Measurements from ENCODE around the gene HOMEZ. TPM values are rescaled to one million over a fixed set of nuclear protein-coding genes. Genes with fewer than 3 reads are reported as not detected.
"Not testable (repeated sequence)": the region's sequence is repeated elsewhere in the genome, so short reads cannot be mapped to it uniquely, and the experiment has no call there.

The HOMEZ gene
- total and polyA plus RNA-seq, 2 donors, result 7.9 to 12.4 TPM

DNA sequence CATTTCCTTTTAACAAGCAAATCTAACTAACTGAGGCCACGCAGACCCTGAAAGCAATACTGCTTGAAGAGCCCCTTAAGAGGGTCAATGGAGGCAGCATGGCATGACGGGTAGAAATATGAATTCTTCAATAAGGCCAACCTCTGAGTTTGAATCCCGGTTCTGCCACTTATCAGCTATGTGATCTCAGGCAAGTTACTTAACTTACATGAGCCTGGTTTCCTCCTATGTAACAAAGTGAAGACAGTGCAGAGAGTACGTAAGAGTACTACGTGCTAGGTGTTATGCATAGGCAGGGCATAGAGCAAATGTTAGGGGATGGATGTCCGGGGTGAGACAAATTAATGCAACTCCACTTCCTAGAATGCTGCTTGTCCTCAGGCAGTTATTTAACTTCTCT is 4.7 kb downstream of the HOMEZ start:
- H3K36me3 ChIP-seq (ENCODE audit: insufficient read depth), result peaks cover 2% of the 10 kb centered on the region
- 89% methylated on average over 6 of the region's 6 CpGs for WGBS
- H3K27ac ChIP-seq (ENCODE audit: low read depth), result no peak overlapping the region
- H3K4me3 ChIP-seq (ENCODE audit: low read depth, low read length), result no peak overlapping the region
- DNase-seq (ENCODE audit: extremely low spot score), result no peak
- no peaks in the 10 kb centered on the region for H3K4me1 ChIP-seq (ENCODE audit: insufficient read depth)

DNA sequence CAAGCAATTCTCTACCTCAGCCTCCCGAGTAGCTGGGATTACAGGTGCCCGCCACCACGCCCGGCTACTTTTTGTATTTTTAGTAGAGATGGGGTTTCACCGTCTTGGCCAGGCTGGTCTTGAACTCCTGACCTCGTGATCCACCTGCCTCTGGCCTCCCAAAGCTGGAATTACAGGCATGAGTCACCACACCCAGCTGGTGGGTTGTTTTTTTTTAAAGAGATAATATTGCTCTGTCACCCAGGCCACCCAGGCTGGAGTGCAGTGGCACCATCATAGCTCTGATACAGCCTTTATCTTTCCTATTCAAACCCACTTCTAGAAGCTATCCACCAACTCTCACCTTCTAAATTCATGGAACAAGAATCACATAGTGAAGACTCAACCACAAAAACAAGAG is 8.0 kb downstream of the HOMEZ start:
- not testable (repeated sequence) for H3K27ac ChIP-seq (ENCODE audit: low read depth); H3K4me1 ChIP-seq (ENCODE audit: insufficient read depth); H3K36me3 ChIP-seq (ENCODE audit: insufficient read depth); H3K4me3 ChIP-seq (ENCODE audit: low read depth, low read length); DNase-seq (ENCODE audit: extremely low spot score)
- WGBS, result 93% methylated on average over 6 of the region's 6 CpGs

DNA sequence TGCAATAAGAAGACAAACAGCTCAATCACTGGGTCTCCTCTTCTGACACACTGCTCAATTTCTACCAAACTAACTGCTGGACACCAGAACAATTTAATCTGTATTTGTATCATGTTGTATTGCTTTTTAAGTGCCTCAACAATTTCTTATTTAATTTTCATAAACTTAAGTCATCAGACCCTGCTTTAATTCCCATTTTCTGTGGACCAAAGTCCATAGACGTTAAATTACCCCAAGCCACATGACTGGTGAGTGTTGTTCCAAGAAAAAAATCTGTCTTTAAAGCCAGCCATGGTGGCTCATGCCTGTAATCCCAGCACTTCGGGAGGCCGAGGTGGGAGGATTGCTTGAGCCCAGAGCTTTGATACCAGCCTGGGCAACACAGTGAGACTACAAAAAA is 8.7 kb downstream of the HOMEZ start:
- no peaks in the 10 kb centered on the region for H3K36me3 ChIP-seq (ENCODE audit: insufficient read depth)
- no peak overlapping the region for H3K4me3 ChIP-seq (ENCODE audit: low read depth, low read length)
- no peak overlapping the region for H3K27ac ChIP-seq (ENCODE audit: low read depth)
- 81% methylated on average over 3 of the region's 3 CpGs for WGBS
- no peak for DNase-seq (ENCODE audit: extremely low spot score)
- H3K4me1 ChIP-seq (ENCODE audit: insufficient read depth), result no peaks in the 10 kb centered on the region

GRCh38 chr14:23275412-23275811 is 10.5 kb downstream of the HOMEZ start:
- 92% methylated on average over 2 of the region's 2 CpGs for WGBS
- DNase-seq (ENCODE audit: extremely low spot score), result no peak
- H3K4me3 ChIP-seq (ENCODE audit: low read depth, low read length), result no peak overlapping the region
- H3K27ac ChIP-seq (ENCODE audit: low read depth), result no peak overlapping the region
- H3K36me3 ChIP-seq (ENCODE audit: insufficient read depth), result no peaks in the 10 kb centered on the region
- no peaks in the 10 kb centered on the region for H3K4me1 ChIP-seq (ENCODE audit: insufficient read depth)

GRCh38 chr14:23269193-23269592 is 16.7 kb downstream of the HOMEZ start:
- 90% methylated on average over 7 of the region's 7 CpGs for WGBS
- Histone ChIP-seq H3K36me3 (ENCODE audit: insufficient read depth) (no peaks in the 10 kb centered on the region), H3K4me1 (ENCODE audit: insufficient read depth) (no peaks in the 10 kb centered on the region), H3K4me3 (ENCODE audit: low read depth, low read length) (no peak overlapping the region), H3K27ac (ENCODE audit: low read depth) (no peak overlapping the region)
- no peak for DNase-seq (ENCODE audit: extremely low spot score)

- H3K27ac ChIP-seq (ENCODE audit: low read depth); H3K4me3 ChIP-seq (ENCODE audit: low read depth, low read length); DNase-seq (ENCODE audit: extremely low spot score); H3K36me3 ChIP-seq (ENCODE audit: insufficient read depth); H3K4me1 ChIP-seq (ENCODE audit: insufficient read depth): not testable (repeated sequence)
- WGBS, result 84% methylated on average over 8 of the region's 8 CpGs
Observed at GRCh38 chr14:23260849-23261248, 25.1 kb downstream of the HOMEZ start.

- Histone ChIP-seq H3K4me1 (ENCODE audit: insufficient read depth) (no peaks in the 10 kb centered on the region), H3K4me3 (ENCODE audit: low read depth, low read length) (no peak overlapping the region), H3K27ac (ENCODE audit: low read depth) (no peak overlapping the region), H3K36me3 (ENCODE audit: insufficient read depth) (no peaks in the 10 kb centered on the region)
- no peak for DNase-seq (ENCODE audit: extremely low spot score)
Observed at GRCh38 chr14:23259426-23259825, 26.5 kb downstream of the HOMEZ start.

- no peak overlapping the region for H3K4me3 ChIP-seq (ENCODE audit: low read depth, low read length)
- DNase-seq (ENCODE audit: extremely low spot score), result no peak
- H3K27ac ChIP-seq (ENCODE audit: low read depth), result no peak overlapping the region
- H3K4me1 ChIP-seq (ENCODE audit: insufficient read depth), result no peaks in the 10 kb centered on the region
- H3K36me3 ChIP-seq (ENCODE audit: insufficient read depth), result no peaks in the 10 kb centered on the region
- WGBS, result 78% methylated on average over 5 of the region's 5 CpGs
Observed at GRCh38 chr14:23258256-23258655, 27.7 kb downstream of the HOMEZ start.

GRCh38 chr14:23252420-23253333 is 33.3 kb downstream of the HOMEZ start:
- Histone ChIP-seq H3K4me1 (ENCODE audit: insufficient read depth) (no peaks in the 10 kb centered on the region), H3K4me3 (ENCODE audit: low read depth, low read length) (no peak overlapping the region), H3K27ac (ENCODE audit: low read depth) (no peak overlapping the region), H3K36me3 (ENCODE audit: insufficient read depth) (no peaks in the 10 kb centered on the region)
- DNase-seq (ENCODE audit: extremely low spot score), result no peak
- WGBS, result 55% methylated on average over 4 of the region's 4 CpGs

DNA sequence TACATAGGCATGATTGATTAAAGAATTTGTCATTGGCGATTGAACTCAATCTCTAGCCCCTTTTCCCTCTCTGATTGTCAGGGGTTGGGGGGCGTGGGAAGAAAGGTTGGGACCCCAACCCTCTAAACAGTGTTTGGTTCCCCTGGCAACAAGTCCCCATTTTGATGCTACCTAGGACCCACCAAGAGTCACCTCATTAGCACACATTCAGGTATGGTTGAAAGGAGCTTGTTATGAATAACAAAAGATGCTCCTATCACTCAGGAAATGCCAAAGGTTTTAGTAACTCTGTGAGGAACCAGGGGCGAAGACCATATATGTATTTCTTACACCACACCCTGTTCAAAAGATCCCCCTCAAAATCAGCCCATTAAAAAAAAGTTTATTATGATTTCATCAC is 33.9 kb downstream of the HOMEZ start:
- Histone ChIP-seq H3K36me3 (ENCODE audit: insufficient read depth) (no peaks in the 10 kb centered on the region), H3K4me3 (ENCODE audit: low read depth, low read length) (no peak overlapping the region), H3K27ac (ENCODE audit: low read depth) (no peak overlapping the region), H3K4me1 (ENCODE audit: insufficient read depth) (no peaks in the 10 kb centered on the region)
- DNase-seq (ENCODE audit: extremely low spot score), result no peak
- 63% methylated on average over 3 of the region's 3 CpGs for WGBS

GRCh38 chr14:23249824-23250223 is 36.1 kb downstream of the HOMEZ start:
- 86% methylated on average over 6 of the region's 6 CpGs for WGBS

DNA sequence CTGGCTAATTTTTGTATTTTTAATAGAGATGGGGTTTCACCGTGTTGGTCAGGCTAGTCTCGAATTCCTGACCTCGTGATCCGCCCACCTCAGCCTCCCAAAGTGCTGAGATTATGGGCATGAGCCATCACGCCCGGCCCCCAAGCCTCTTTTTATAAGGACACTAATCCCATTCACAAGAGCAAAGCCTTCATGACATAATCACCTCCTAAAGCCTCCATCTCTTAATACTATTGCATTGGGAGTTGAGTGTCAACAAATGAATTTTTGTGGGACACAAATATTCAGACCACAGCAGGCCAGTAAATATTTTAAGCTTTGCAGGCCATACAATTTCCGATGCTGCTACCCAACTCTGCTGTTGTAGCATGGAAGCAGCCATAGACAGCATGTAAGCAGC is 37.3 kb downstream of the HOMEZ start:
- H3K4me1 ChIP-seq (ENCODE audit: insufficient read depth), result no peaks in the 10 kb centered on the region
- H3K4me3 ChIP-seq (ENCODE audit: low read depth, low read length), result no peak overlapping the region
- no peak overlapping the region for H3K27ac ChIP-seq (ENCODE audit: low read depth)
- no peak for DNase-seq (ENCODE audit: extremely low spot score)
- no peaks in the 10 kb centered on the region for H3K36me3 ChIP-seq (ENCODE audit: insufficient read depth)
- 64% methylated on average over 7 of the region's 7 CpGs for WGBS

More at GRCh38 chr14:23249824-23250223, 36.1 kb downstream of the HOMEZ start:
- Histone ChIP-seq H3K4me1 (ENCODE audit: insufficient read depth) (no peaks in the 10 kb centered on the region), H3K4me3 (ENCODE audit: low read depth, low read length) (no peak overlapping the region), H3K27ac (ENCODE audit: low read depth) (no peak overlapping the region), H3K36me3 (ENCODE audit: insufficient read depth) (no peaks in the 10 kb centered on the region)
- DNase-seq (ENCODE audit: extremely low spot score), result no peak

DNA sequence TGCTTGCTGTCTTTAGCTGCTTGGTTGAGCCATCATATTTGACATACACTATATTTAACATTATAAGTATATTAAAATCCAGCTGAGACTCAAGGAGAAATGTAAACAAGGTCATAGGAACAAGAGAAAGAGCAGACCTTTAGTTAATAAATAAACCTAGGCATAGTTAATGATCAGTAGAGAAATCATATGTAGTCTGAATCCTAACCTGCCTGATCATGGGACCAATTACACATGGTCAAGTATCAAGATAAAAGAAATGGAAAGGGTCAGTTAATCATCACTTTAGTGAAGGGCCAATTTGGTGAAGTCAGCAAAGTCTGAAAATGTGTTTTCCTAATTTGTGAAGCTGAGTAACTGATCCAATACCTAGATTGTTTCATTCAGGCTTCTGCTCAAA is 40.6 kb downstream of the HOMEZ start:
- no peaks in the 10 kb centered on the region for H3K4me1 ChIP-seq (ENCODE audit: insufficient read depth)
- no peak overlapping the region for H3K27ac ChIP-seq (ENCODE audit: low read depth)
- no peaks in the 10 kb centered on the region for H3K36me3 ChIP-seq (ENCODE audit: insufficient read depth)
- no peak overlapping the region for H3K4me3 ChIP-seq (ENCODE audit: low read depth, low read length)
- no peak for DNase-seq (ENCODE audit: extremely low spot score)

- Histone ChIP-seq H3K4me1 (ENCODE audit: insufficient read depth) (no peaks in the 10 kb centered on the region), H3K36me3 (ENCODE audit: insufficient read depth) (no peaks in the 10 kb centered on the region), H3K27ac (ENCODE audit: low read depth) (no peak overlapping the region), H3K4me3 (ENCODE audit: low read depth, low read length) (no peak overlapping the region)
- 70% methylated on average over 2 of the region's 2 CpGs for WGBS
- no peak for DNase-seq (ENCODE audit: extremely low spot score)
Observed at GRCh38 chr14:23243066-23243465, 42.9 kb downstream of the HOMEZ start.
